Neural progenitor cell (in vitro differentiated cells): ENCODE results near the gene SHROOM3.

Source experiments
- EZH2phosphoT487 ChIP-seq: fragments of 200-600 bp; sonication (generic); IDR thresholded peaks from 2 replicates; pipeline ENCODE4 v1.6.1; 2017; ENCODE audit warnings: antibody characterized with exemption
- TF ChIP-seq, protein P1 (sequence below): fragments of 200-600 bp; sonication (generic); IDR thresholded peaks from 2 replicates; pipeline ENCODE4 v1.5.1; 2017; ENCODE audit warnings: antibody characterized with exemption, mild to moderate bottlenecking

DNA sequence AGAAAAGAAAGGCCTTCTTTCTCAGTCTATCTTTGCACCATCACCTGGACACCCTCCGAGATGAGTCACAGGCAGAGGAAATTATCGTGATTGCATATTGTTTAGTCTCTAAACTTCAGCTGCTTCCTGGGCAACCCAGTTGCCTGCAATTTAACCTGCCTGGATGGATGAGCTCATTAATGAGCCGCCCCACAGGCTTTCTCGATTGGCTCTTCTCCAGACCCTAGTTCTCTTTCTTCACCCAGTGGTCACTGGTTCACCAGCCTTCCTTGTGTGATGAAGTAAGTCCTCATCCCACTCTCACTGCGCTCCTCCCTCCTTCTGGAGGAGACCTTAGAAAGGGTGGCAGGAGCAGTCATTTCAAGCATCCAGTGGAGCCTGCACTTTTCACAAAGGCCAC, 368.5 kb downstream of the SHROOM3 start:
- no peak for TF ChIP-seq EZH2phosphoT487
- TF ChIP-seq, protein P1, sequence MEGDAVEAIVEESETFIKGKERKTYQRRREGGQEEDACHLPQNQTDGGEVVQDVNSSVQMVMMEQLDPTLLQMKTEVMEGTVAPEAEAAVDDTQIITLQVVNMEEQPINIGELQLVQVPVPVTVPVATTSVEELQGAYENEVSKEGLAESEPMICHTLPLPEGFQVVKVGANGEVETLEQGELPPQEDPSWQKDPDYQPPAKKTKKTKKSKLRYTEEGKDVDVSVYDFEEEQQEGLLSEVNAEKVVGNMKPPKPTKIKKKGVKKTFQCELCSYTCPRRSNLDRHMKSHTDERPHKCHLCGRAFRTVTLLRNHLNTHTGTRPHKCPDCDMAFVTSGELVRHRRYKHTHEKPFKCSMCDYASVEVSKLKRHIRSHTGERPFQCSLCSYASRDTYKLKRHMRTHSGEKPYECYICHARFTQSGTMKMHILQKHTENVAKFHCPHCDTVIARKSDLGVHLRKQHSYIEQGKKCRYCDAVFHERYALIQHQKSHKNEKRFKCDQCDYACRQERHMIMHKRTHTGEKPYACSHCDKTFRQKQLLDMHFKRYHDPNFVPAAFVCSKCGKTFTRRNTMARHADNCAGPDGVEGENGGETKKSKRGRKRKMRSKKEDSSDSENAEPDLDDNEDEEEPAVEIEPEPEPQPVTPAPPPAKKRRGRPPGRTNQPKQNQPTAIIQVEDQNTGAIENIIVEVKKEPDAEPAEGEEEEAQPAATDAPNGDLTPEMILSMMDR = no peak
